Endothelial cell of umbilical vein (primary cell): ENCODE results near the gene SLC18A3.

ENCODE experiments used
- EZH2 ChIP-seq: IDR thresholded peaks from 2 replicates; pipeline ENCODE4 v1.6.1; 2012; ENCODE audit warnings: borderline replicate concordance, low read depth, mild to moderate bottlenecking, moderate library complexity, low read length, inconsistent platforms; ENCODE audit not compliant: severe bottlenecking
- FOS ChIP-seq: IDR thresholded peaks from 2 replicates; pipeline ENCODE4 v1.6.1; 2011; ENCODE audit warnings: mild to moderate bottlenecking, low read length, moderate library complexity, borderline replicate concordance; ENCODE audit not compliant: insufficient read depth
- GATA2 ChIP-seq: IDR thresholded peaks from 2 replicates; pipeline ENCODE4 v1.7.0; 2011; ENCODE audit warnings: low read depth, mild to moderate bottlenecking, moderate library complexity, mixed read lengths, low read length; ENCODE audit not compliant: insufficient read length, insufficient read depth
- JUN ChIP-seq: IDR thresholded peaks from 2 replicates; pipeline ENCODE4 v1.6.1; 2011; ENCODE audit warnings: borderline replicate concordance, low read depth; ENCODE audit not compliant: insufficient read length, insufficient read depth
- MYC ChIP-seq: IDR thresholded peaks from one replicate; pipeline ENCODE4 v1.6.1; 2011; ENCODE audit warnings: mild to moderate bottlenecking, low read depth, low read length
- POLR2A ChIP-seq: IDR thresholded peaks from 2 replicates; pipeline ENCODE4 v1.6.1; 2012; ENCODE audit warnings: low read depth, mild to moderate bottlenecking, control low read depth, low read length
- POLR2AphosphoS5 ChIP-seq: IDR thresholded peaks from 2 replicates; pipeline ENCODE4 v1.6.1; 2012; ENCODE audit warnings: low read depth, mild to moderate bottlenecking, control low read depth, low read length, moderate library complexity; ENCODE audit not compliant: insufficient read depth
- TF ChIP-seq, protein P1 (sequence below), 2 donors: IDR thresholded peaks; 1 replicate in 1 of 2; 2 replicates in 1 of 2; pipeline ENCODE4 v1.5.1; 2011; ENCODE audit warnings: low read length in 2 of 2, mild to moderate bottlenecking in 2 of 2, moderate library complexity in 2 of 2, control low read depth in 1 of 2, inconsistent platforms in 1 of 2, low read depth in 1 of 2; ENCODE audit not compliant: insufficient read depth in 1 of 2; ENCODE audit errors: extremely low read depth in 1 of 2
- TF ChIP-seq, protein P2 (sequence below): IDR thresholded peaks from 2 replicates; pipeline ENCODE4 v1.6.1; 2011; ENCODE audit not compliant: insufficient read depth, insufficient read length

DNA sequence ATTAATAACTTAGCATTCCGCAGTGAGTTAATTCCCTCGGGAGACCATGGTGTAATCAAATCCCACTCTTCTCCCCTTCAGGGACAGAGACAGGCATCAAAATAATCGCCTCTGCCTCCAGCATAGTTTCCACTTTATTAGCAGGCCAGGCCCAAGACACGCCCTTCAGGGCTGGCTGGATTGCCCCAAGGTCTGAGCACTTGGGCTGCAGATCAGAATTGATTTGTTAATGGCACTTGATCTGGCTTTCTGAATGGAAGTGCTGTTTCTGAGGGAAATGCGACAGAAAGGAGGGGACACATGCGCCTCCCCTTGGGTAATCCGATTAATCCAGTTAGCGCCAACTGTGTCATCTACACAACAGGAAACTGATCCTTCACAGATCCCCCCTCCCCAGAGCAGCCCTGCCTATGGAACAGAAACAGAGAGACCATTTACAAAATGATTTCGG, 19.3 kb downstream of the SLC18A3 start:
- TF ChIP-seq, protein P1, sequence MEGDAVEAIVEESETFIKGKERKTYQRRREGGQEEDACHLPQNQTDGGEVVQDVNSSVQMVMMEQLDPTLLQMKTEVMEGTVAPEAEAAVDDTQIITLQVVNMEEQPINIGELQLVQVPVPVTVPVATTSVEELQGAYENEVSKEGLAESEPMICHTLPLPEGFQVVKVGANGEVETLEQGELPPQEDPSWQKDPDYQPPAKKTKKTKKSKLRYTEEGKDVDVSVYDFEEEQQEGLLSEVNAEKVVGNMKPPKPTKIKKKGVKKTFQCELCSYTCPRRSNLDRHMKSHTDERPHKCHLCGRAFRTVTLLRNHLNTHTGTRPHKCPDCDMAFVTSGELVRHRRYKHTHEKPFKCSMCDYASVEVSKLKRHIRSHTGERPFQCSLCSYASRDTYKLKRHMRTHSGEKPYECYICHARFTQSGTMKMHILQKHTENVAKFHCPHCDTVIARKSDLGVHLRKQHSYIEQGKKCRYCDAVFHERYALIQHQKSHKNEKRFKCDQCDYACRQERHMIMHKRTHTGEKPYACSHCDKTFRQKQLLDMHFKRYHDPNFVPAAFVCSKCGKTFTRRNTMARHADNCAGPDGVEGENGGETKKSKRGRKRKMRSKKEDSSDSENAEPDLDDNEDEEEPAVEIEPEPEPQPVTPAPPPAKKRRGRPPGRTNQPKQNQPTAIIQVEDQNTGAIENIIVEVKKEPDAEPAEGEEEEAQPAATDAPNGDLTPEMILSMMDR (IDR thresholded peaks at IDR 0.05; ENCODE audit: extremely low read depth in 1 of 2, insufficient read depth in 1 of 2, low read depth in 1 of 2, low read length in 2 of 2) = no peak
- TF ChIP-seq POLR2AphosphoS5 (no peak), POLR2A (no peak), FOS (no peak), JUN (no peak), EZH2 (no peak), GATA2 (no peak), MYC (no peak)
- TF ChIP-seq, protein P2, sequence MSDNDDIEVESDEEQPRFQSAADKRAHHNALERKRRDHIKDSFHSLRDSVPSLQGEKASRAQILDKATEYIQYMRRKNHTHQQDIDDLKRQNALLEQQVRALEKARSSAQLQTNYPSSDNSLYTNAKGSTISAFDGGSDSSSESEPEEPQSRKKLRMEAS = no peak
